Activated B cell treated with CpG ODN at 0.5 μM for 24 hours (primary cell): Measurements from ENCODE around the gene PDLIM5. TPM values are rescaled to one million over a fixed set of nuclear protein-coding genes. Genes with fewer than 3 reads are reported as not detected.

Experiments
- ATAC-seq: fragments of 200-7000 bp; cut with Tn5 transposase; one replicate; pipeline ENCODE4 v1.10.0; 2021; ENCODE audit warnings: low read depth, mild to moderate bottlenecking, moderate library complexity
- CTCF ChIA-PET: fragments of 350-600 bp; sonication (Branson Sonifier 250); formaldehyde crosslinking; loops from one replicate; lab custom pipeline; 2021; ENCODE audit warnings: antibody characterized with exemption; lab: Charles Lee
- POLR2A ChIA-PET: fragments of 350-600 bp; sonication (Branson Sonifier 250); formaldehyde crosslinking; loops from one replicate; lab custom pipeline; 2021; ENCODE audit warnings: antibody characterized with exemption; lab: Charles Lee
- DNase-seq: peaks from one replicate; pipeline ENCODE4 v3.0.0; 2022
- H3K27ac Mint-ChIP-seq: one replicate; pipeline ENCODE4 v1.8.0; 2020; ENCODE audit warnings: mixed read lengths
- H3K27me3 Mint-ChIP-seq: one replicate; pipeline ENCODE4 v1.8.0; 2021; ENCODE audit warnings: mixed read lengths
- H3K36me3 Mint-ChIP-seq: one replicate; pipeline ENCODE4 v1.8.0; 2021; ENCODE audit warnings: low read depth, mixed read lengths
- H3K4me1 Mint-ChIP-seq: one replicate; pipeline ENCODE4 v1.8.0; 2021; ENCODE audit warnings: mixed read lengths
- H3K4me3 Mint-ChIP-seq: one replicate; pipeline ENCODE4 v1.8.0; 2020; ENCODE audit warnings: mild to moderate bottlenecking, mixed read lengths
- H3K9me3 Mint-ChIP-seq: one replicate; pipeline ENCODE4 v1.8.0; 2020; ENCODE audit warnings: mixed read lengths
- CTCF ChIP-seq: fragments of 200-600 bp; IDR thresholded peaks from one replicate; pipeline ENCODE4 v1.8.0; 2022; ENCODE audit warnings: antibody characterized with exemption, mild to moderate bottlenecking
- intact Hi-C: fragments of 100-400 bp; cut with micrococcal nuclease; formaldehyde crosslinking; loops from one replicate; pipeline ENCODE4 v1.15.1; 2024
- total RNA-seq: library from RNA; stranded (reverse); gene quantifications from 2 replicates; pipeline ENCODE4 v1.2.3, GENCODE V29; 2022

PDLIM5 gene
- total RNA-seq, 1 donor from 2014 or later: 36.5 TPM

GRCh38 chr4:94558392-94558904, 106.7 kb downstream of the PDLIM5 start:
- Mint-ChIP-seq H3K9me3 (peaks cover 4% of the 10 kb centered on the region), H3K36me3 (no peaks in the 10 kb centered on the region), H3K27ac (no peak overlapping the region), H3K4me1 (no peaks in the 10 kb centered on the region), H3K27me3 (no peaks in the 10 kb centered on the region), H3K4me3 (no peak overlapping the region)
- DNase-seq (no peak), ATAC-seq (no peak)
- TF ChIP-seq CTCF: no peak
- ChIA-PET POLR2A (no interaction called here), CTCF (no interaction called here)
- intact Hi-C loops: no loop called here

- intact Hi-C loops: no loop called here
- no peak for ATAC-seq
- Mint-ChIP-seq H3K9me3 (peaks cover 4% of the 10 kb centered on the region), H3K36me3 (no peaks in the 10 kb centered on the region), H3K27ac (no peak overlapping the region), H3K4me3 (no peak overlapping the region), H3K4me1 (no peaks in the 10 kb centered on the region), H3K27me3 (no peaks in the 10 kb centered on the region)
- ChIA-PET CTCF (no interaction called here), POLR2A (no interaction called here)
- no peak for TF ChIP-seq CTCF
- DNase-seq: no peak
Observed at GRCh38 chr4:94559351-94559806, 107.6 kb downstream of the PDLIM5 start.

DNA sequence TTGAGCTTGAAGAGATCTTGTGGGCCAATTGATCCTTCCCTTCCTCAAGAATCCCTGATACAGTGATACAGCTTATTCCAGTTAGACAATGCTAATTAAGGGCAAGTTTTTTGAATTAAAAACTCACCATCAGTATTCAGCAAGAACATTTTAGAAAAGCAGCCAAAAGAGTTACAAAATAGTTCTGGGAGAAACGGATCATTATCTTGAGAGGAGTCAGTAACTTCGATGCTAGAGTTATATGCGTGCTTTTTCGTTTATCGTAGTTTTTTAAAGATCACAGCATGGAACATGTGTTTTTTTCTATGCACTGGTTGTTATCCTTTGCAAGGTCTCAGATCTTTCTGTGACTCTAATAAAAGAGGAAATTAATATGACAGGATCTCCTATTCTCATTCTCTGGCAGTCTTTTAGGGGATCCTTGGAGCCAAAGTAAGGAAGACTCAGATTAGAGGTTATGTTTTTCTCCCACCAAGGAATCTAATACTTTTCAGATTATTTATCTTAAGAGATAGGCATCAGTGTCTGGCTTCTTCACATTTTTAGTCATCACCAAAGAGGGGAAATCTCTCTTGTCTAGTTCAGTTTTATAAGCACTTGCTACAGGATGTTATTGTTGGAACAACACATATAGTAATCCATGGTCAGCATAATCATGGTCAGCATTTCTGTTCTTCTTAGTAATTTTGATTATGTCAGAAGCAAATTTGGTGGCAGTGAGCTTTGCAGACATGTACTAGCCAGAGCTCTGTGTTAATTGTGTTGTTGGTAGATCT, 109.7 kb downstream of the PDLIM5 start:
- ATAC-seq (no peak), DNase-seq (no peak)
- Mint-ChIP-seq H3K36me3 (no peaks in the 10 kb centered on the region), H3K27ac (no peak overlapping the region), H3K27me3 (no peaks in the 10 kb centered on the region), H3K9me3 (no peaks in the 10 kb centered on the region), H3K4me3 (no peak overlapping the region), H3K4me1 (no peaks in the 10 kb centered on the region)
- intact Hi-C loops: no loop called here
- ChIA-PET CTCF (no interaction called here), POLR2A (no interaction called here)
- TF ChIP-seq CTCF: no peak

DNA sequence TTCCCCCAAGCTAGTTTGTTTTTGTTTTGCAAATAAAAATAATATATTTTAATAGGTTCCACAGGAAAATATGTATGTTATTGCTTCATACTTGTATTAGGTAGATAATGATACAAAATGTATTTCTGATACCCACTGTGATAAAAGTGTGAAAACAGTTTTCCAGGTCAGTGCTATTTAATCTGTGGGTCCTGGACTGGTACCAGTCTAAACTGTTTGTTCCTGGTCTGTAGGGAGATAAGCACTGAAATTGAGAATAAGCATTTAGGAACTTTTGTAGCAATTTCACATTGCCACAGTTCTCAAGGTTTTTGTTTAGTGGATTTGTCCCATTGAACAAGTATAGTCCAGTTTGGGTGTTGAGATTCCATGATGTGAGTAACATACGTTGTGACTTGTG, 110.5 kb downstream of the PDLIM5 start:
- POLR2A ChIA-PET: no interaction called here
- ATAC-seq (no peak), DNase-seq (no peak)
- no peak for TF ChIP-seq CTCF
- H3K4me1 Mint-ChIP-seq: peaks cover under 1% of the 10 kb centered on the region
- H3K9me3 Mint-ChIP-seq: no peaks in the 10 kb centered on the region
- no peaks in the 10 kb centered on the region for H3K36me3 Mint-ChIP-seq
- H3K4me3 Mint-ChIP-seq: no peak overlapping the region
- no peaks in the 10 kb centered on the region for H3K27me3 Mint-ChIP-seq
- CTCF ChIA-PET: no interaction called here
- intact Hi-C loops: no loop called here
- no peak overlapping the region for H3K27ac Mint-ChIP-seq

GRCh38 chr4:94564252-94564651, 112.5 kb downstream of the PDLIM5 start:
- POLR2A ChIA-PET: no interaction called here
- CTCF ChIA-PET: no interaction called here

More at GRCh38 chr4:94564252-94564651, 112.5 kb downstream of the PDLIM5 start:
- no peak for TF ChIP-seq CTCF
- Mint-ChIP-seq H3K9me3 (no peaks in the 10 kb centered on the region), H3K4me3 (no peak overlapping the region), H3K27ac (no peak overlapping the region), H3K27me3 (no peaks in the 10 kb centered on the region), H3K36me3 (no peaks in the 10 kb centered on the region), H3K4me1 (peaks cover 8% of the 10 kb centered on the region)
- intact Hi-C loops: no loop called here
- no peak for DNase-seq
- ATAC-seq: no peak
